SK-MEL-5 (cell line): Measurements from ENCODE around the gene GRIN2A. TPM values are rescaled to one million over a fixed set of nuclear protein-coding genes. Genes with fewer than 3 reads are reported as not detected.

Experiments
- DNase-seq: peaks from one replicate; pipeline ENCODE4 v3.0.0-alpha.2; 2016; ENCODE audit warnings: low read depth, low spot score
- in situ Hi-C: cut with HindIII; loops from 2 replicates; pipeline ENCODE4 v1.10.0; 2016; ENCODE audit warnings: low sequenced_read_pairs, high pct_unique_total_duplicates, low pct_unique_long_range_greater_than_20kb
- total RNA-seq: library from RNA; depleted of rRNA; stranded (reverse); fragments of >200 nt; shearing (Covaris generic); gene quantifications from 2 replicates; pipeline ENCODE4 v1.2.3, GENCODE V29; 2014

Gene GRIN2A
- total RNA-seq, 1 experiment from 2014 or later = 1.3 TPM

DNA sequence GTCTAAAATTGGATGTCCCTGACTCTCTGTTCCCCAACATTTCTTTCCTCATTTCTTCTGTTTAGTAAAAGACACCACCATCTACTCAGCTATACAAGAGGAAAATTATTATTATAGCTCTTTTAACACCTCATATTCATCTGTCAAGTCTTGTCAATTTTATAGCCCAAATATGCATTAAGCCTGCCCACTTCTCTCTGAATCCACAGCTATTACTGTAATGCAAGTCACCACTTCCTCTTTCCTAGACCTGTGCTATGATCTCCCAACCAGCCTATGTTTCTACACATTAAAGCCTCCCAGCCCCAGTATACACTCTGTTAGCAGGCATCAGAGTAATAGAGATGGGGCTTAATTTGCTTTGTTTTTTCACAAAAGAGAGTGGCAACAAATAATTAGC, 252.9 kb downstream of the GRIN2A start:
- DNase-seq = no peak
- in situ Hi-C loops = no loop called here

DNA sequence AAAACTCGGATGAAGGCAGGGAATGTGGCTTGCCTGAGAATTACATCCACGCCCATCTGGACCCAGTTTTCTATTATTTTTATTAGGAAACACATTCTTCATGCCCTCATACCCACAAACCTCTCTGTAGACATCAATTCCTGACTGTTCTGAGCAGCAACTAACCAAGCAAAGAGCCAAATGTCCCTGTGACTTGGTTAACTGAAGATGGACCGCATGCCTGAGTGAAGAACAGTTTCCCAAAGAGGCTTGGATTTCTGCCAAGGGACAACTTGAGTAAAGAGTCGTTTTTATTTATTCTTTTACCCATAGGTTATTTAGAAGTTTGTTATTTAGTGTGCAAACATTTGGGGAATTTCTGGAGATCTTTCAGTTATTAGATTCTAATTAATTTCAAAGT, 259.8 kb downstream of the GRIN2A start:
- DNase-seq = no peak
- in situ Hi-C loops = no loop called here

DNA sequence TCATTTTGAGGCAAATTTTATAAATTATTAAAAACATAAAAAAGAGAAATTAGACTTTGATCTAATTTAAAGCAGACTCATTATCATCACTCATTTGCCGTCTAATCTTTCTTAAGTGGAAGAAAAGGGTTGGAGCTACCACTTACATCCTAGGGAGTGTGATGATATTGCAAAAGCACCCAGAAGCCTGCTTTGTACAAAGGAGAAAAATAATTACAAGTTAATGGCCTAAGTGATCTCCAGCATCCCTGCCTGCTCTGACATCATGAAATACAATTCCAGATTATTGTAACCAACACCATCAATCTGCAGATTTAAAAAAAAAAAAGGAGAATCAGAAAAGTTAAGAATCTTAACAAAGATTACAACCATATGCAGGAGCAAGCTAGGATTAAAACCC, 260.2 kb downstream of the GRIN2A start:
- in situ Hi-C loops = no loop called here
- DNase-seq = no peak

DNA sequence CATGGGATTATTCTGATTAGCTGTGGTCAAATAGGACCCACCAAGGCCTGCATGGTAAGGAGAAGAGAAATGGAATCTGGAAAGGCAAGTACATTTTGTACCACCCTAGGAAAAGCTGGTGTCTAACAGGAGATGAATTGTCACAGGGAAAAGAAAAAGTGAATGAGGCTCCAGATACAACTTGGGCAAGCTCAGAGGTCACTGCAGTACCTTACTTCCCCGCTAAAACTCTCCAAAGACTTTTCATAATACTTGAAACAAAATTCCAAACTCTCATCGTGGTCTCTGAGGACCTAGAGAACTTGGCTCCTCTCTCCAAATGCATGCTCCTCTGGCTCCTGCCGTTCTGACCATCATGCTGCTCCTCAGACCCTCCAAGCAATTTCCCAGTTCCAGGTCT, 262.8 kb downstream of the GRIN2A start:
- DNase-seq = no peak
- in situ Hi-C loops = no loop called here

DNA sequence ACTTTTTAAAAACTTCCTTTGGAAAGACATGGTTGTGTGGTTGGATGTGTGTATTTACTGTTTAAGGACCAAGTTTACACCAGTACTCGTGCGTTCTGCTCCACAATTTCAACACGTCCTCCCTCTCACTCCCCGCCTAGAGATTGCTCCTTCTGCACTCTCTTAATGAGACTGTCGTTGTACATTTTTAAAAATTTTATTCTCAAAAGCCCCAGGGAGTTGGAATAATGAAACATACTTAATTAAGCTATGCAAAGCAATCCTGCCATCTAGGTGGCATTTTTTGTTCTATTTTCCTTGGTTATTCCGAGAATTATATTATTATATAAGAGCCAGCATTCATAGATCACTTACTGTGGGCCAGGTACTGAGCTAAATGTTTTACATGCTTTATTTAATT, 264.5 kb downstream of the GRIN2A start:
- in situ Hi-C loops = no loop called here
- DNase-seq = no peak

DNA sequence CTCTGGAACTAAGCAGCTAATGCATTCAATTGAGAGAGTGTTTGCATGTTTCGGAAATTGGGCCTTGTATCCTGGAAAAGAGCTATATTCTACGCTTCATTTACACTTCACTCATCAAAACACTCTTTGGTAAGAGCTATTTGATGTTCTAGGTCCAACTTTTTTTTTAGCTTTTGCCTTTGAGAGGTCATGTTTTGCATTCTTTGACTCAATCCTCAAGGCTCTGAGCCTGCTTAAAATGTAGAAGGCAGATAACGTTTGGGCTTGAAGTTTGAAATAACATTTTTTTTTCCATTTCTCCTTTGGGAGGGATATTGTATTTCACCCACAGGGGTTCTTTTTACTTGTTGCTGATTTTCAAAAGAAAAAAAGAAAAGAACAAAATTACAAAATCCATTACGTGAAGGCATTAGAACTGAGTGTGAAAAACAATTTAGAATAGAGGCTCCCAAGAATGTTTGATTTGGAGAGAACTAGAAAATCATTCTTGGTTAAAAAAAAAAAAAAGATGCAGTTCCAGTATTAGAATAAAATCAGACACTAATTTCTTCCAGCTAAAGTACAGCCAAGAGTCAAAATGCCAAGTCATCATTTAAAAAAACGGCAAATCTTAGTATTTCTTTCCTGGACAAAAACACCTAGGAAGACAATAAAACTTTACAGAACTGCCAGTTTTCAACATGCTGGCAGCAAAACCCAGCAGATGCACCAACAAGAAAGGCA, 268.5 kb downstream of the GRIN2A start:
- DNase-seq = no peak
- in situ Hi-C loops = no loop called here

DNA sequence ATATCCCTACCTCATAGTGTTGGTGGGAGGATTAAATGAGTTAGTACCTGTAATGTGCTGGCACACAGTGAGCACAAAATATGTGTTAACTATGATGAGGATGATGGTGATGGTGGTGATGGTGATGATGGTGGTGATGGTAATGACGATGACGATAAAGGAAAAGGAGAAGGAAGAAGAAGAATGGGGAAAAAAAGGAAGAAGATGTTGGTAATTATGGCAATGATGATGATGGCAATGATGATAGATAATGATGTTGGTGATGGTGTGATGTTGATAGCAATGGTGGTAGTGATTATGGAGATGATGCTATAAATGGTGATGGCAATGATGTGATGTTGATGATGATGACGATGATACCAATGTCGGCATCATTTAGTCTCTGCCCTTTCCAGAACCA, 270.2 kb downstream of the GRIN2A start:
- DNase-seq = no peak
- in situ Hi-C loops = no loop called here

DNA sequence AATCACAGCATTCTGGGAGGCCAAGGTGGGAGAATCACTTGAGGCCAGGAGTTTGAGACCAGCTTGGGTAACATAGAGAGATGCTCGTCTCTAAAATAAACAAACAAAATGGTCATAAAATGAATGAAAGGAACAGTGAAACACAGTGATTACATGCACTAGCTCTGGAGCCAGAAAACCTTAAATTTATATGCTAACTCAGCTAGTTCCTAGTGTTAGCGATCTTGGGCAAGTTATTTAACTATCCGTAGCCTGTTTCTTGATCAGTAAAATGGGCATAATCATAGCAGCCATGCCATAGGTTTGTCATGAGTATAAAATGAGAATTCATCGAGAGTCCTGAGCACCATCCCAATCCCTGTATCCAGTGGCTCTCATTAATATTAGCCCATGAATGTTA, 271.0 kb downstream of the GRIN2A start:
- DNase-seq = no peak
- in situ Hi-C loops = no loop called here

DNA sequence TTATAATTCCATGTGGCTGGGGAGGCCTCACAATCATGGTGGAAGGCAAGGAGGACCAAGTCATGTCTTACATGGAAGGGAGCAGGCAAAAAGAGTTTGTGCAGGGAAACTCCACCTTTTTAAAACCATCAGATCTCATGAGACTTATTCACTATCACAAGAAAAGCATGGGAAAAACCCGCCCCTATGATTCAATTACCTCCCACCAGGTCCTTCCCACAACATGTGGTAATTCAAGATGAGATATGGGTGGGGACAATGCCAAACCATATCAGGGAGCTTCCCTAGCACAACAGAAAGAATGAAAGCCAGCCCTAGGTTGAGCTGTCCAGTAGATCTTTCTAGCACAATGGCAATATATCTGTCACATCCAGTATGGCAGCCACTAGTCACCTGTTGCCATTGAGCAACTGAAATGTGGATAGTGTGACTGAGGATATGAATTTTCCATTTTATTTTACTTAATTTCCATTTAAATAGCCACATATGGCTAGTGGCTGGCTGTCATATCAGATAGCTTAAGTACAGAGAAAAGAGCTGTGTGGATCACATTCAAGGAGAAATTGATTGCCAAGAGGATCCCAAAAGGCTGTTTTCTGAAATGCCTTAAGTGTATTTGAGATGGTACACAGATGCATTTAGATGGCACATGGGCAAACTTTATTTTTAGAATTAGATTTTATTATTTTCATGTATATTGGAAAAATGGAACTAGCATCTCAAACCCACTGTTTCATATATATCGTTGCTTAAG, 273.0 kb downstream of the GRIN2A start:
- in situ Hi-C loops = no loop called here
- no peak for DNase-seq

DNA sequence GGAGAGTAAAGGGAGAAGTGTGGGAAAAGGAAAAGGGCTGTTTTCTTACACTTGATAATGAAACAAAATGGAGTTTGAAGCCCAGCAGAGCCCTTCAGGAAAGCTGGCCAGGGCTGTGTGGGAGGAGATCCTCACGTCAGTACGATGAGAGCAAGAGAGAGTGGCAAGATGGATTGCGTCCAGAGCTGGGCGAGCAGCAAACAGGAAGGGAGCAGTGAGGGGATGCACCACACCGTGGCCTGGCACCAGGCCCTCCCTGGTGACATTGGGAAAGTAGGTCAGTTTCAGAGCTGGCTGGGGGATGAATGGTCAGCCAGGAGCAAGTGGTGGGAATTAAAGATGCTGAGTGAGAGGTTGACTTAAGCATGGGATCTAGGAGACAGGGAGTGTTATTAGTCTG, 273.6 kb downstream of the GRIN2A start:
- in situ Hi-C loops = no loop called here
- DNase-seq = no peak

DNA sequence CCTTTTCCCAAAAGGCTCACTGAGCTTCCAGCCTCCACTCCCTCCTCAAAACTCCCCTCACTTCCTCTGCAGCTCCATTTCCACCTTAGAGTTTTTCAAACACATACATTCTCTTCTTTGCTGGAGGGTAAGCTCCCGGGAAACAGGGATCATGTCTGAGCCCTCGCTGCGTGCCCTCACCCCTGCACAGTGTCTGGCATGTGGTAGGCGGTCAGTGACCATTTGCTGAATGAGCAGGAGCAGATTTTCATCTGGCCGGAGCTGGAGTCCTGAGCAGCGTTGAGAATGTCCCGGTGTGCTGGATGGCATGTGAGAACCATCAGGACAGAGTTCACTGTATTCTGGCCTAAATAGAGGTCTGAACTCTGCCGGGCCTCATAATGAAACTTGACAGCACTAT, 274.5 kb downstream of the GRIN2A start:
- DNase-seq = no peak
- in situ Hi-C loops = no loop called here

DNA sequence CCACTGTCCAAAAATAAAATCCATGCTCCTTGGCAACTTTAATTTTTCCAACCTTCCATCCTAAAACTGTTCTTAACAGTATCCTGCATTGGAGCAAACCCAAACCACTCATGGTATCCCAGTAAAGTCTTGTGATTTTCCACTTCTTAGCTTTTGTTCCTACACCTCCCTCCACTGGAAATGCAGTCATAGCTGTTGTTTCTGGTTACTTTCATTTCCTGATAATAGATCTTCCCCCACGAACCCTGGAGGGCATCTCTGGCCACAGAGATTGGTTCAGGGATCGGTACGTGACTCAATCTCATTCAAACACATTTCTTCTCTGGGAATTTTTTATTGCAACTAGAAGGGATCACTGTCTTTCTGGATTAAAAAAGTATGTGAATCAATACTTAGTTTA, 276.0 kb downstream of the GRIN2A start:
- in situ Hi-C loops = no loop called here
- no peak for DNase-seq

DNA sequence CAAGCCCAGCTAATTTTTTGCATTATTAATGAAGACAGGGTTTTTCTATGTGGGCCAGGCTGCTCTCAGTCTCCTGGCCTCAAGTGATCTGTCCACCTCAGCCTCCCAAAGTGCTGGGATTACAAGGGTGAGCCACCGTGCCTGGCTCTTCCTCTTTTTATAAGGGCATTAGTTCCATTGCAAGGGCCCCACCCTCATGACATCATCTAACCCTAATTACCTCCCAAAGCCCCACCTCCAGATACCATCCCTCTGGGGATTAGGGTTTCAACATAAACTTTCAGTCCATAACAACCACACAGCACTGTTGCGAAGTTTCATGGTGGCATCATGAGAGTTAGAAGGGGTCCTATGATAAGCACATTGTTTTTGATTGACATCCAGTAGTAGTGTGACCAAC, 277.7 kb downstream of the GRIN2A start:
- DNase-seq = no peak
- in situ Hi-C loops = no loop called here

DNA sequence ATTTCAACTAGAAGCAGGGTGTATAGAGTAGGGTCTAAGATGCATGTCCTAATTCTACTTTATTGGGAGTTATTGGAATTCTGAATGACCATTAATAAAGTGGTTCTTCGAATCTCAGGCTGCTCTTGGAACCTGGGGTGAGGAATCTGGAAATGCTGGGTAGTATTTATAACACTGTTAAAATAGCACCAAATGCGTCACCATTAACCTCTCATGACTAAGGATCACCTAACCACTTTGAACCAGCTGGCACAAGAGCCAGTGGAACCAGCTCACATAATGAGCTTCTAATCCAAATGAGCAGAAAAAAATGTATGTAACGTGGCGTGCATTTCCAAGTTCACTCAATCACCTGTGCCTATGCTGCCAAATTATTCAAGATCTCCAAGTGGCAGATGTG, 281.7 kb downstream of the GRIN2A start:
- in situ Hi-C loops = no loop called here
- DNase-seq = no peak

DNA sequence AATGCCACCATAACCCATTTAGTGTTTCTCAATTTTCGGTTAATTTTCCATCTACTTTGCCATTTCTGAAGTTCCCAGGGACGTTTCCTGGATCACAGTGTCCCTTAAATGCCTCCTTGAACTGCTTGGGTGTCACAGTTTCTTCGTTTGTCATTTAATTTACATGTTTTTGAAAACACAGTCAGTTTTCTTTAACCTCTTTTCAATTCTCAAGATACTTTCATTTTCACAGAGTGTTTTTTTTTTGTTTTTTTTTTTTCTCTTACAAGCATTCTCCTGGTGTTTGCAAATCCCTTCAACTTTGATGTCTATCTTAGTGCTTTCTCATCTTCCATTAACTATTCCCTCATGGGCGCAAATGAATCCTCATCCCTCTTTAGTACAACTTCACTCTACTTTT, 283.7 kb downstream of the GRIN2A start:
- DNase-seq = no peak
- in situ Hi-C loops = no loop called here

DNA sequence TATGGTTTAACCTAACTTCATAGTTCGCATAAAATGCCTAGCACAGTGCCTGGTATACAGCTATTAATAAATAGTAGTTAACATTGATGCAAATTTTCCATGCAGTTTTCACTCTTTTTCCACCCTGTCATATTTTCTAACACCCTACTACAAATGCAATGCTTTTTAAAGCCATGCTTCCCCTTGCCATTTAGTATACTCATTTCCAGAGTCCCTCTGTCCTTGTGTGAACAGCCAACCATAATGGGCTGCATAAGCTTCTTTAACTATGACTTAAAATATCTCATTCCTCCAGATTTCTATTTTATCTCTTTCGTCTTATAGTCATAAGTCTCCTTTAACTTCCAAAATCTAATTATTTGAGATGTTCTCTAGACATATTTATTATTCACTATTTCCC, 284.1 kb downstream of the GRIN2A start:
- DNase-seq = no peak
- in situ Hi-C loops = no loop called here

DNA sequence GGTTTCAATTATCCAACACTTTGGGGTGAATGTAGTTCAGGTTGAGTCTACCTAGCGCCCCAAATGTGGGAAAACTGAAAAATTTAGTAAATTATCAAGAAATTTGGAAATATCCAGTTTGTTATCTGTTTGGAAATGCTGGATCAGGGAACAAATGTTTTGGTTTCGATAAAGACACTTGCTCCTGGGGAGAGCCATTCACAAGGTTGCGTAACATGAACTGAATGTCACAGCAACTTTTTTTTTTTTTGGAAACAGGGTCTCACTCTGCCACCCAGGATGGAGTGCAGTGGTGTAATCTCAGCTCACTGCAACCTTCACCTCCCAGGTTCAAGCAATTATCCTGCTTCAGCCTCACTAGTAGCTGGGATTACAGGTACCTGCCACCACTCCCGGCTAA, 286.4 kb downstream of the GRIN2A start:
- in situ Hi-C loops = no loop called here
- DNase-seq = no peak

DNA sequence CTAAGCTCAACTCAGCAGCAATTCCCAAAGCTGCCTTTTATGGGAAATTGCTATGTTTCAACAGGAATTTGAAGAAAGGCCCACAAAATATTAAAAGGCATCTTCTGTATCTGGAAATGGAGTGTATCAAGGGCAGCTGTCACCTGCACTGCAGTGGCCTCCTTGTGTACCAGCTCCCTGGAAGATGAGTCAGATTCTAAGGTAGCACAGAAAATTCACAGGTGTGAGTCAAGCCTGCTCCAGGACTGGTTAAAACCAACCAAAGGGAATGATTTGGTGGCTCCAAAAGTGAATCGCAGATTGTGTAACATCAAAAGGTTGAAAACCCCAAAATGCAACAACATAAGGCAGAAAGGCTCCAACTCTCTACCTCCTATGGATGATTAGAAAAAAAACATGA, 296.4 kb downstream of the GRIN2A start:
- in situ Hi-C loops = no loop called here
- no peak for DNase-seq

DNA sequence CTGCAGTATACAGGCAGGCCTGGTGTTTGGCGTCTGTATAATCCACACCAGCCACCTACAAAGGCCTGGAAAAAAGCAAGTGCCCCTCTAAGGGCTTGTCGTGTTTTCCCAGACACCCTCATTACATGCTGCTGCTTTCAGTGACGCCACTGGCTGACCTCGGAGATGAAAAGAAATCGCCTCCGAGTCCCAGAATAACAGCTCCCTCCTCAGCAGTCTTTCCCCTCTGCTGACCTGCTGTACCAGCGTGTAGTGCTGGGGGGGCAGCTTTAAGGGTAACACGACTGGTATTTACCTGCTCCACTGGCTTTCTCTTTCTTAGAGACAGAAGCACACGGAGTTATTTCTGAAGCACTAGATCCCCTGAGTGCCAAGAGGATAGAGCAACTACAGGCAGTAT, 296.8 kb downstream of the GRIN2A start:
- in situ Hi-C loops = no loop called here
- DNase-seq = no peak
